DMS79 treated with DMSO at 0.1 percent for 48 hours (cell line): ENCODE data around the gene RPL37A.

Experiments
- DNase-seq: peaks from one replicate; lab custom pipeline; 2025; lab: John Stamatoyannopoulos, UW

The RPL37A gene

GRCh38 chr2:216490061-216490460 lies 8.6 kb upstream of the RPL37A start:
- no peak for DNase-seq

DNA sequence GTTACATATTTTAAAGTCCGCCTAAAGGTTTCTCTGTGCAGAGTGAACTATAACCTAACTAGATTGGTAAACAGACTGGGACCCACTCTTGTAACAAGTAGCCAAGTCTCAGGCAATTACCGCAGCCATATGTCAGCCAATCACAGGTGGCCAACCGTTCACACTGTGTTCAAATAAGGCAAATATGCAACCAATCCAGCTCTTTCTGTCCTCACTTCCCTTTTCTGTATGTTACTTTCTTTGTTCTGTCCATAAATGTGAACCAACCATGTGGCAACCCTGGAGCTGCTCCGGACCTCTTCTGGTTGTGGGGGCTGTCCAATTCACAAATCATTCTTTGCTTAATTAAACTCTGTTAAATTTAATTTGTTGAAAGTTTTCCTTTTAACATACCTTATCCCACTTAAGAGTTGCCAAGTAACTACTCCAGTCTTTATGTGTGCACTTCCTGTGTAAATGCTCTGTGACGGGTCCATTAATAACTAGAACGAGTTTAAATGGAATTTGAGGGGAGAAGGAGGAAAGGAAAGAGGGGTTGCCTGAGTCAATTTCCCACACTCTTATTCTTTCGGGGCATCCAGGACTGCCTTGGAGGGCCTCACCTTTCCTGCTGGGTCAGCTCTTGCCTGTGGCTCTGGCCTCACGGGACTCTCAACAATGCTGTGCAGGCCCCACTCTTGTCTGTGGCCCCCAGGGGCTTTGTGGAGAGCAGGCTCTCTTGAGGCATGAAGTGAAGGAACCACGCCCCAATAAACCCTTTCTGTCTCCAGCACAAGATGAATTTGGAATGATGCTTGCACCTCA lies 6.6 kb upstream of the RPL37A start:
- DNase-seq = peak; percentile 95

DNA sequence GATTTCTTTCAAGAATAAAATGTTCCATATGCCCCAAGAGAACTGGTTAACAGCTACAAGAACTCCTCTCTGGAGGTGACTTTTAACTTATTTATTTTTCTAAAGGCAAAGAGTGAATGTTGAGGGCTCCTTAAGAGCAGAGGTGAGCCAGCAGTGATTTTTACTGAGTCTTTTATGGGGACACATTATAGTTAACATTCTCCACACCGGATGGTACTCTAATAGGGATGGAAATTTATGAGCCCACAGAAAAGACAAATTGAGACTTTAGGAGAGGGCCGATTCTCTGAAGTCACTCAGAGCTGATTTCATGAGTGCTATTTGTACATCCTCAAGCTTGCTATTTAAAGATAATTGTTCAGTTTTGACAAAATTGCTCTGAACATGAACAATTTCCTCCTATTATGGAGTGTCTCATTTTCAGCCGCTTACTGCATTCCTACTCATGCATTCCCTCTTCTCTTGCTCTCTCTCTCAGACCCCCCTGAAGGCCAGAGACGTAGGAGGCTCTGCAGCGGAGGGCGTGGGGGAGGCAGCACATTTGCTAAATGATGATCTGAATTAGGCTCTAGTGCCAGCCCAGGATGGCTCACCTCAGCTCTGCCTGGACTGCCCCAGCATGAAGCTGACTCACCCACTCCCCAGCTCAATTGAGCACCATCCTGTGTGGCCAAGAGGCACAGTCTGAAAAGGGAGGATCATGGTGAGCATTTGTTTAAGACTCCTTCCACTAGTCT lies 5.9 kb upstream of the RPL37A start:
- peak; percentile 56 for DNase-seq

DNA sequence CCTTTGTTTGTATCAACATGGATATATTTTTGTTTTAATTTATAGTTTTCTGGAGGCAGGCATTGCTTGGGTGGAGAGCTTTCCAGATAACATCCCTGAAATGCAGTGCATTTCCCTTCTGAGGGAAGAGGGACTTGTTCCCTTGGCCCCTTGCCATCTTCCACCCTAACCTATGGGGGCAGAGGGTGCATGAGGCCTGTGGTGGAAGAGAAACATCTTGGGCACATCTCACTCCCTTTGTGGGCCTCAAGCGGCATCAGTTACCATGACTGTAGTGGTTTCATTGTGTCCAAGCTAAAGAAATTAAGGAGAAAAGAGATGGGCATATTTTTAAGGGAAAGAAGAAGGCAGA lies 5.3 kb upstream of the RPL37A start:
- DNase-seq = no peak

DNA sequence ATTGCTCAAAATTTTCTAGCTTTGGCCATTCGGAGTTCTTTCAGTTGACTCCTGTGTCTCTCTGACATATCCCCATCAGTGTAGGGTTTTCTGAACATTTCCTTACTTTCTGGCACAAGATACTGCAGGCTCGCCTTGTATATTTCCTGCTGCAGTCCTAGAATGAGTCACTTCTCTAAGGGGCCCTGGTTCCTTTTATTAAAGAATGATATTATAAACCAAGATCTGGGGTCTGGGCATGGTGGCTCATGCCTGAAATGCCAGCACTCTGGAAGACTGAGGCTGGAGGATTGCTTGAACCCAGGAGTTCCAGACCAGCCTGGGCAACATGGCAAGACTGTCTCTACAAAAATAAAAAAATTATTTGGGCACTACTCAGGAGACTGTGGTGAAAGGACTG lies 3.0 kb upstream of the RPL37A start:
- no peak for DNase-seq

DNA sequence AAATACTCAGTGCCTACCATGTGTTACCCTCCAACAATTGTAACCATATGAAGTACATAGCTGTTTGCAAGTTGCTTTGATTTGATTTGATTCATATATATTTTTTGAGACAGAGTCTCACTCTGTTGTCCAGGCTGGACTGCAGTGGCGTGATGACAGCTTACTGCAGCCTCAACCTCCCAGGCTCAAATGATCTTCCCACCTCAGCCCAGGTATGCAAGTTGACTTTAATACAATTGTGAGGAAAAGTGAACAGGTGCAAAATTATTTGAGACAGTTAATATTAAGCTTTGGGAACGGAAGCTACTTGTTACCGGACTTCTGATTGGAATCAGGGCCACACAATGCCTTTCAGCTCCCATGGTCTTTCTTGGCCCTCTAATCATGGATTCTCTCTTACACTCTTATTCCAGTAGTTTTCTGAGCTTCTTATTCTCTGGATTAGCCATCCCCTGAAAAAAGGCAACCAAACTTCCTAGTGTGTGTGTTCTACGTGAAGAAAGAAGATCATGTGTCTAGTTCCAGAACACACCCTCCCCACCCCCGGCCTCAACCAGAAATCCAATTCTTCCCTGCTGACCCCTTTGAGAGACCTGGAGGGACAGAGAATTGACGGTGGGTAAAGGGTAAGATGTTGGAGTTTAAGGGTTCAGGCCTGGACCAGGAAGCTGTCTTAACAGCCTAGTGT lies 1.1 kb upstream of the RPL37A start:
- DNase-seq = no peak

DNA sequence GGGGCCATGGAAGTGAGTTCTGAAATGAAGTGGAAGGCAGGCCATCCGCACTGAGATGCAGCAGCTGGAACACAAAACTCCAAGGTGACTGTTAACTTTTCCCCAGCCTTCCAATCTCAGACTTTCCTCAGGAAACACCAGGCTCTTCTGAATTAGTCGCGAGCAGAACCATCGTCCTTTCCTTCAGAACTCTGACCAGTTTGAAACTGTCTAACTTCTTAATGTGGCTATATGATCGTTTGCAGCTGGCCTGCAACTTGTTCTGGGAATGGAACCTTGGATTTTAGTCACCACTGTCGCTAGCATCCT lies 620 bp upstream of the RPL37A start:
- DNase-seq = no peak

DNA sequence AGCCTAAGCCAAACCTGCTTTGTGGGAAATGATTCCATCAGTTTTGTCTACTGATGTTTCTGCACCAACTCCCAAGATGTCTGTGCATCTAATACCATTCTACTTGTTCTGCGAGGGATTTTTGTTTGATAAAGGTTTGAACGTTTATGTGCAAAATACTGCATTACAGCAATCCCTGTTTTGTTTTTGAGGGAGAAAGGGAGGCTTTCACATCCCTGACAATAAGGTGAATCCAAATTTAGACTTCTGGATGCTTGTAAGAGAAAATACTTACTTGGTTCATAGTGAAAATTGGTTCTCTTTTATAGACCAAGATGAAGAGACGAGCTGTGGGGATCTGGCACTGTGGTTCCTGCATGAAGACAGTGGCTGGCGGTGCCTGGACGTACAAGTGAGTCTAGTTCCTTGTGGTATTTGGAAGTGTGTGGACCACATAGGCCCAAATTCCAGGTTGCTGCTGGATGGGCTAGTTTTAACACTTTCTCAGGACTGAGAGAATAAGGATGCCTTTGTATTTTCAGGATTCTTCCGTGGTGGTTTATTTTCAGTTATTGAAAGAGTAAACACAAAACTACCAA lies 1.1 kb downstream of the RPL37A start:
- no peak for DNase-seq

GRCh38 chr2:216500572-216500971 lies 1.9 kb downstream of the RPL37A start:
- no peak for DNase-seq

DNA sequence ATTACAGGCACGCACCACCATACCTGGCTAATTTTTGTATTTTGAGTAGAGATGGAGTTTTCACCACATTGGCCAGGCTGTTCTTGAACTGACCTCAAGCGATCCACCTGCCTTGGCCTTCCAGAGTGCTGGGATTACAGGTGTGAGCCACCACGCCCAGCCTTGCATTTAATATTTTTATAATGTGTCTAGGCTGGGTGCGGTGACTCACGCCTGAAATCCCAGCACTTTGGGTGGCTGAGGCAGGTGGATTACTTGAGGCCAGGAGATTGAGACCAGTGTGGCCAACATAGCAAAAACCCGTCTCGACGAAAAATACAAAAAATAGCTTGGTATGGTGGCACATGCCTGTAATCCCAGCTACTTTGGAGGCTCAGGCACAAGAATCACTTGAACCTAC lies 3.2 kb downstream of the RPL37A start:
- no peak for DNase-seq

DNA sequence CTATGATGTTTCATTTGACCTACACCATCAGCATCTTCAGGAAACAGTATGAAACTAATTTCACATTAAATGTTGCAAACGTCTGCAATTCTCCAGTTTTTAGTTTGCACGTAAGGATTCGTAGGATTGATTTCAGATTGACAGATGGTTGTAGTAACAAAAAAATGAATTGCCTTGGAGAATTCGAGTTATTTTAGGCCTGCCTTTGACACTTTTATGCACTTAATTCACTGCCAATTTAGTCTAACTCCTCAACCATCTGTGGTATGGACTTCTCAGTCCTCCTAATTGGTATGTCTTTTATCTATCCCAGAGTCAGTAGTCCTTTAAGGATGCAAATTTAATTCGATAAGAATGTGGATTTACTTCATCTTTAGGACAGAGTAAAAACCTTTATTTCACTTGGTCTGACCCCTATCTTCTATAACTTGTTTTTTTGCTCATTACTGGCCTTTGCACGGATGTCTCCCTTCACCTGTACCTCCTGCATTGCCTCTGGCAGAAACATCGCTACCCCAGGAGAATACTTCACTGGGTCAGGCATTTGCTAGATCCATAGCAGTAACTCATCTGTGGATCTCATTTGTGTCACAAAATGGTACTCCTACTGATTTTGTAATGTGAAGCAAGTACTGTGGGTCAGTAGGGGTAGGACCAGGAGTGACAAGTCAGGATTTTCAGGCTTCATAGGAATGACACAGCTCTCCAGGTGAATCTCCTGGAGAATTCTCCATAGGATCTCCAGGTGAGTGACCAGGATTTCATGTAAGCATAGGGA lies 3.9 kb downstream of the RPL37A start:
- DNase-seq = no peak

DNA sequence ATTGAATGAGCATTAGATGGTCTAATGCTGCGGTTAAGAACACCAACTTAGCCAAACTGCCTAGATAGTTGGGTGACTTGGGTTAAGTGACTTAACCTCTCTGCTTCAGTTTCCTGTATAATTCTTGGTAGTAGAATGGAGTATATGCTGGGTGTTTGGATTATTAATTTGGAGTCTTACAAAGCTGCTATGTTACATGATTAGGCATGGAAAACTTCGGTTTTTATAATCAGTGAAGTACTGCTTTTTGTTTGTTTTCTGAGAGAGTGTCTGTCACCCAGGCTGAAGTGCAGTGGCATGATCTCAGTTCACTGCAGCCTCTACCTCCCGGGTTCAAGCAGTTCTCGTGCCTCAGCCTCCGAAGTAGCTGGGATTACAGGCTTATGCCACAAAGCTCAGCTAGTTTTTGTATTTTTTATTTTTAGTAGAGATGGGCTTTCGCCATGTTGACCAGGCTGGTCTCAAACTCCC lies 4.5 kb downstream of the RPL37A start:
- no peak for DNase-seq

- no peak for DNase-seq
These were observed 5.2 kb downstream of the RPL37A start for GRCh38 chr2:216503697-216504375.

- no peak for DNase-seq
These were observed 5.7 kb downstream of the RPL37A start for GRCh38 chr2:216504376-216504762.

DNA sequence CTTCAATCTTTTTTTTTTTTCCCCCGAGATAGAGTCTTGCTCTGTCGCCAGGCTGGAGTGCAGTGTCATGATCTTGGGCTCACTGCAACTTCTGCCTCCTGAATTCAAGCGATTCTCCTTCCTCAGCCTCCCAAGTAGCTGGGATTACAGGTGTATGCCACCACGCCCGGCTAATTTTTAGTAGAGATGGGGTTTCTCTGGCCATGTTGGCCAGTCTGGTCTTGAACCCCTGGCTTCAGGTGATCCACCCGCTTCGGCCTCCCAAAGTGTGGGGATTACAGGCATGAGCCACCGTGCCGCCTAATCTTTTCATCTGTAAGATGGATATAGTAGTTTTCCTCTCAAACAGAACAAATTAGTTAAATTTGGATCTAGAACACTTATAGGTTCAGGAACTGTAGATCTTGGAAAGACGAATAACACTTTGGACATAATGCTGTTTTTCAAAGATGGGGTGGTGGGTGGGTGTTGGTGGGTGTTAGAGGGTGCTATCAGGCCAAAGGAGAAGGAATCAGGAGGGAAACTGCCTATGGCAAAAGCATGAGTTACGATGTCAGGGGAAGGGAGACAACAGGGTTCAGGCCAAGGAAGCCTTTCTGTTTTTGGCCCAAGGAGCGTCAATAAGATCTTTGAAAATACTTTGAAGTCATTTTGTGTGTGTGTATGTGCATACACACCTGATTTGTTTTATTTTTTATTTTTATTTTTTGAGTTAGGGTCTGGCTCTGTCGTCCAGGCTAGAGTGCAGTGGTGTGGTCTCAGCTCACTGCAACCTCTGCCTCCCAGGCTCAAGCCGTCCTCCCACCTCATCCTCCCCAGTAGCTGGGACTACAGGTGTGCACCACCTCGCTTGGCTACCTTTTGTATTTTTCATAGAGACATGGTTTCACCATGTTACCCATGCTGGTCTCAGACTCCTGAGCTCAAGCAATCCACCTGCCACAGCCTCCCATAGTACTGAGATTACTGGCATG lies 6.8 kb downstream of the RPL37A start:
- no peak for DNase-seq

DNA sequence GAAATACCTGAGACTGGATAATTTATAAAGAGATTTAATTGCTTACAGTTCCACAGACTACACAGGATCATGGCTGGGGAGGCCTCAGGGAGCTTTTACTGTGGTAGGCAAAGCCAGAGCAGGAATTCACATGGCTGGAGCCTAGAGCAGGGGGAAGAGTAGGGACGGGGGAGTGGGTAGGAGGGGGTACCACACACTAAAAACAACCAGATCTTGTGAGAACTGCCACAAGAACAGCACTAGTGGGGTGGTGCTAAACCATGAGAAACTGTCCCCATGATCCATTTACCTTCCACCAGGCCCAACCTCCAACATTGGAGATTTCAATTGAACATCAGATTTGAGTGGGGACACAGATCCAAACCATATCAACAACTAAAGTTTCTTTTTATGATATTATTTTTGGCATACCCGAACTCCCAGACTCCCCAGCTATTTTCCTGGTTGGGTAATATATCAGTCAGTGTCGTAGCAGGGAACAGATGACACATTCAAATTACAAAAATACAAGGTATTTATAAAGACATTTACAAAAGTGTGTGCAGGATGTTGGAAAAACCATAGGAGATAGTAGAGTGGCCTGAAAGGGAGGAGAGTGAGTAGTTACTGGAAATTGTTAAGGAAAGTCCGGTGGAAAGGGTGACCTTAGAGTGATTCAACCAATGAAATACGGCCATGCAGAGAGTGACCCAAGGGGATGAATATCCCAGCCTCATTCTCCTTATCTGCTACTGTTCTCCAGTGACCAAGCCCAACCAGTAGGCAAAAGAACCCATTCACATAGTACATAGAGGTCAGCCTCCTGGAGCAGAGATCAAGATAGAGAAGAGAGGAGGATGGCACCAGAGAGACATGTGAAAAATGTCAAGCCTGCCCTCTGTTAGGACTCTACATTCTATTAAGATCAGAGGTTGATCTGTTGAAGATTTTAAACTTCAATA lies 8.8 kb downstream of the RPL37A start:
- no peak for DNase-seq

DNA sequence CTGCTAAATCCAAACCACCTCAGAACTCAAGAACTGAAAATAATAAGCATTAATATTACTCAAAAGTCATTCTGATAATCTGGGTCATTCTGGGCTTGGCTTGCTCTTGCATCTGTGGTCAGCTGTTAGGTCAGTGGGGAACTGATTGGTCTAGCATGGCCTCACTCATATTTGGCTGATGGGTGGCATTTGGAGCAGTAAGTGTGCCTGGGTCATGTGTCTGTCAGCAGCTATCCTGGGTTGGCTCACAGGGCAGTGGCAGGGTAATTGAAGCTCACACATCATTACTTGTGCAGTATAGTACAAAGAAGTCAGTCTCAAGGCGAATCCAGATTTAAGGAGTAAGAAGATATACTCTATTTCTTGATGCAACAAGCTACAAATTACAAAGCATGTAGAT lies 9.6 kb downstream of the RPL37A start:
- no peak for DNase-seq

DNA sequence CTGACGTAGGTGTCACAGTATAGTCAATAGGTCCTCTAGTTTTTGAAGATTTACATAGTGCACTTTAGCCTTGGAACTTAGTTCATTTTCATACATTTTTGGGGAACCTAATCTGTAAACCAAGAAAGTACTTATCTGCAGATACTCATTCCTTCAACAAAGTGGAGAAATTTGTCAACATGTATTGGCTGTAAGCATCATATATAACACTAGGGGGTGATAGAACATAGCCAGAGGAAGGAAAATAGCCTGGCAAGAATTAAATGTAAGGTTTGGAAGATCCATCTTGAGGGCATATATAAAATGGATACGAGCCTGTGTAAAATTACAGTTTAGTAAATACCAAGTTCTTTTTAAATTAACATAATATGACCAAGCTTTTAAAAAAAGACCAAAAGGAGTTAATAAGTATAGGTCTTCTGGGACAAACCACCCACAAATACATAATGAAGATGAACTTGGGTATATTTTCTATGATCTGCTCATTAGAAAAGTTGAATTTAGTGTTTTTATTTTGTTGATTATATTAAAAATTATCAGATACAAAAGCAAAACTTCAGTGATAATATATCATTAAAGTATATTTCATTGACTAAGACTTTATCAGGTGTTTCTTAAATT lies 18.2 kb downstream of the RPL37A start:
- DNase-seq = peak; percentile 65
